T-cell (primary cell): ENCODE measurements around the gene PINLYP. TPM values are rescaled to one million over a fixed set of nuclear protein-coding genes. Genes with fewer than 3 reads are reported as not detected.

ENCODE experiments used
- ATAC-seq, 4 experiments: fragments of 200-7000 bp in 3 of 4; fragments of 150-1000 bp in 1 of 4; cut with Tn5 transposase; replicated peaks in 1 of 4; 1 replicate in 3 of 4; 2 replicates in 1 of 4; pipeline ENCODE4 v1.10.0; 2021; ENCODE audit warnings: moderate library complexity in 3 of 4, mild to moderate bottlenecking in 2 of 4, moderate number of reproducible peaks in 1 of 4
- CTCF ChIA-PET, 2 donors: fragments of 300-600 bp; sonication (Branson Sonifier 250); formaldehyde crosslinking; loops; one replicate each; lab custom pipeline; 2022; ENCODE audit warnings: antibody characterized with exemption in 2 of 2; lab: Charles Lee
- POLR2A ChIA-PET, 2 donors: fragments of 300-600 bp; sonication (Branson Sonifier 250); formaldehyde crosslinking; loops; one replicate each; lab custom pipeline; 2022; ENCODE audit warnings: antibody characterized with exemption in 2 of 2; lab: Charles Lee
- DNase-seq, 35 experiments: peaks; one replicate each; pipeline versions ENCODE4 v3.0.0 to v3.0.0-alpha.2; 2013 to 2023
- H3K27ac ChIP-seq: one replicate; pipeline ENCODE4 v1.5.1; 2013; ENCODE audit warnings: low read length
- H3K27me3 ChIP-seq, 2 experiments: replicated peaks in 1 of 2; 1 replicate in 1 of 2; 2 replicates in 1 of 2; pipeline versions ENCODE4 v1.6.1 to v1.7.0; 2013; ENCODE audit warnings: low read length in 1 of 2, mixed read lengths in 1 of 2; ENCODE audit not compliant: control insufficient read depth in 2 of 2, insufficient read depth in 2 of 2; ENCODE audit errors: extremely low read depth in 1 of 2
- H3K36me3 ChIP-seq, 2 donors: 1 replicate in 1 of 2; 2 replicates in 1 of 2; pipeline versions ENCODE4 v1.6.1 to v1.7.0; 2013; ENCODE audit warnings: low read length in 1 of 2; ENCODE audit not compliant: control insufficient read depth in 2 of 2, insufficient read depth in 1 of 2; ENCODE audit errors: extremely low read depth in 1 of 2
- H3K4me1 ChIP-seq, 2 experiments: 1 replicate in 1 of 2; 2 replicates in 1 of 2; pipeline versions ENCODE4 v1.6.1 to v1.7.0; 2013; ENCODE audit warnings: low read length in 2 of 2, mixed read lengths in 1 of 2; ENCODE audit not compliant: insufficient read depth in 2 of 2, control insufficient read depth in 1 of 2; ENCODE audit errors: extremely low read depth in 1 of 2
- H3K4me3 ChIP-seq, 2 donors: 1 replicate in 1 of 2; 2 replicates in 1 of 2; pipeline versions ENCODE4 v1.5.1 to v1.7.0; 2013; ENCODE audit warnings: mild to moderate bottlenecking in 2 of 2, low read length in 1 of 2, moderate library complexity in 1 of 2; ENCODE audit not compliant: control insufficient read depth in 1 of 2; ENCODE audit errors: extremely low read depth in 1 of 2
- H3K9me3 ChIP-seq: 2 replicates; pipeline ENCODE4 v1.7.0; 2013
- H3K27ac Mint-ChIP-seq, 2 donors: one replicate each; pipeline ENCODE4 v1.8.0; 2020 to 2021; ENCODE audit warnings: mild to moderate bottlenecking in 2 of 2, mixed read lengths in 2 of 2
- H3K27me3 Mint-ChIP-seq, 2 donors: one replicate each; pipeline ENCODE4 v1.8.0; 2021 to 2022; ENCODE audit warnings: mixed read lengths in 2 of 2
- H3K36me3 Mint-ChIP-seq: one replicate; pipeline ENCODE4 v1.8.0; 2021; ENCODE audit warnings: mixed read lengths
- H3K4me1 Mint-ChIP-seq, 3 donors: one replicate each; pipeline ENCODE4 v1.8.0; 2020 to 2022; ENCODE audit warnings: mixed read lengths in 3 of 3, mild to moderate bottlenecking in 1 of 3
- H3K4me3 Mint-ChIP-seq, 3 donors: one replicate each; pipeline ENCODE4 v1.8.0; 2020 to 2022; ENCODE audit warnings: mild to moderate bottlenecking in 3 of 3, mixed read lengths in 3 of 3, moderate library complexity in 3 of 3
- H3K9me3 Mint-ChIP-seq, 3 donors: one replicate each; pipeline ENCODE4 v1.8.0; 2020 to 2022; ENCODE audit warnings: mixed read lengths in 3 of 3
- WGBS: methylation state at CpG from one replicate; pipeline ENCODE4 v1.1.5; 2013; ENCODE audit warnings: missing lambda C conversion rate; ENCODE audit not compliant: insufficient coverage; 5-methylcytosine and 5-hydroxymethylcytosine counted together
- total RNA-seq, 35 experiments: library from RNA in 6 of 35; stranded (reverse) in 6 of 35; fragments of 120-200 nt in 1 of 35; gene quantifications; one replicate each; pipeline versions ENCODE4 v1.2.1 to v1.2.4 and lab custom pipeline; 2013 to 2026

Gene PINLYP
- total RNA-seq, 5 donors from 2014 or later (not counting 1 experiment from before 2014, with no cell fraction given) = 0.28 to 2.5 (median 1.5) TPM

DNA sequence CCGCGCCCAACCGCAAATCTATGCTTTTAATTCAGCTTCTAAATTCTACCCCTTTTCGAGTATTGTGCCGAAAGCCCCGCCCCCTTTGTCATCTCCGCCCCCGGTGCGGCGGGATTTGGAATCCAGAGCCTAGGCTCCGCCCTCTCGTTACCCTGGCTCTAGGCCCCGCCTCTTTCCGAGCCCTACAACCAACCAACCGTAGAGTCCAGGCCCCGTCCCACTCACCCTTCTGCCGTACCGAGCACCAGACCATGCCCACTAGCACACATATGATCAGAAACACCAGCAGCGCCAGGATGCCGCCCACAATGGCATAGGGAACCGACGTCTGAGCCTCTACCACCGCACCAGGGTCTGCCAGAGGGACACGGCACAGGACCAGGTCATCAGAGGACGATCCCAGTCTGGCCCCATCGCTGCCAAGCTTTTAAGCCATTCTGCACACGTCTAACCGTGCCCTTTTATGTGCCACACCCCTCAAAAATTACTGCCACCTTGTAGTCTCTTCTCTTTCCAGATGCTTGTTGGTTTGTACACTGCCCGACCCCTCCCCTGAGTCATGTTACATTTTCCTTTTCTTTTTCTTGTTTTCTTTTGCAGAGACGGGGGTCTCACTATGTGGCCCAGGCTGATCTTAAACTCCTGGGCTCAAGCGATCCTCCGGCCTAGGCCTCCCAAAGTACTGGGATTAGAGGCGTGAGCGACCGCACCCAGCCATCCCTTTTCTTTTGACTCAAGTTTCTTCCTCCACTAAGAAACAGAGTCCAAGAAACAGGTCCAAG lies 48.5 kb downstream of the PINLYP start:
- H3K36me3 Mint-ChIP-seq = no peaks in the 10 kb centered on the region
- Histone ChIP-seq H3K4me3 (no peak overlapping the region), H3K36me3 (no peaks in the 10 kb centered on the region), H3K27ac (no peak overlapping the region), H3K4me1 (peaks cover 2 to 28% of the 10 kb centered on the region in 2 experiments), H3K9me3 (no peaks in the 10 kb centered on the region), H3K27me3 (peaks cover 0 to 24% of the 10 kb centered on the region in 2 experiments)
- H3K4me1 Mint-ChIP-seq = peaks cover 26 to 37% (median 33%) of the 10 kb centered on the region in 3 donors
- POLR2A ChIA-PET = no interaction called here
- ATAC-seq = no peak
- peaks cover 0 to 4% of the 10 kb centered on the region in 2 donors for H3K27me3 Mint-ChIP-seq
- whole genome bisulfite sequencing = 95% methylated on average over 30 of the region's 35 CpGs
- no peaks in the 10 kb centered on the region for H3K9me3 Mint-ChIP-seq
- H3K27ac Mint-ChIP-seq = no peak overlapping the region
- H3K4me3 Mint-ChIP-seq = no peak overlapping the region
- no peak for DNase-seq
- CTCF ChIA-PET = interaction anchor here in 1 of 2 donors (0.5 kb wide), 2 partner anchors 50 to 192 kb away, joined by 3 to 4 read pairs; no protein-coding TSS in a partner anchor

DNA sequence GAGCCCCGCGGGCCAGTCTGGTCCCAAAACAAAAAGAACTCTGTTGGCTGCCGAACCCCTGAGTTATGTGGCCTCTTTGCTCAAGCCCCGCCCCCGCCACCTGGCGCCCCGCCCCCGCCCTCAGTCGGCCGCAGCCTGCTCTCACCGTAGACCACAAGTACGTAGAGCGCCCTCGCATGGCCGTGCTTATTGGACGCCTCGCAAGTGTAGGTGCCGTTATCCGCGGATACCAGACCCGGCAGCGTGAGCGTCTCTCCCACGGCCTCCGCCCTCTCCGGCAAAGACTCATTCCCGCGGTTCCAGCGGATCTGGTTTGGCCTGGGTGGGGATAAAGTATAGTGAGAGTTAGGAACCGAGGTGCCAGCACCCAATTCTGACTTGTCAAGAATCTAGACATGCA lies 49.3 kb downstream of the PINLYP start:
- ATAC-seq (peak; percentile 72 to 85 (median 76)), DNase-seq (peak; percentile 65 to 92 (median 85))
- Histone ChIP-seq H3K27ac (no peak overlapping the region), H3K27me3 (peaks cover 0 to 24% of the 10 kb centered on the region in 2 experiments), H3K4me3 (peak overlapping the region in 1 of 2 donors; percentile 20), H3K9me3 (no peaks in the 10 kb centered on the region), H3K4me1 (peaks cover 2 to 26% of the 10 kb centered on the region in 2 experiments), H3K36me3 (no peaks in the 10 kb centered on the region)
- WGBS = 5% methylated on average over 17 of the region's 30 CpGs
- peaks cover 25 to 32% (median 29%) of the 10 kb centered on the region in 3 donors for H3K4me1 Mint-ChIP-seq
- CTCF ChIA-PET = no interaction called here
- H3K27me3 Mint-ChIP-seq = peaks cover 0 to 4% of the 10 kb centered on the region in 2 donors
- H3K9me3 Mint-ChIP-seq = no peaks in the 10 kb centered on the region
- POLR2A ChIA-PET = no interaction called here
- no peaks in the 10 kb centered on the region for H3K36me3 Mint-ChIP-seq
- H3K27ac Mint-ChIP-seq = no peak overlapping the region
- H3K4me3 Mint-ChIP-seq = peak overlapping the region in 1 of 3 donors; percentile 32

DNA sequence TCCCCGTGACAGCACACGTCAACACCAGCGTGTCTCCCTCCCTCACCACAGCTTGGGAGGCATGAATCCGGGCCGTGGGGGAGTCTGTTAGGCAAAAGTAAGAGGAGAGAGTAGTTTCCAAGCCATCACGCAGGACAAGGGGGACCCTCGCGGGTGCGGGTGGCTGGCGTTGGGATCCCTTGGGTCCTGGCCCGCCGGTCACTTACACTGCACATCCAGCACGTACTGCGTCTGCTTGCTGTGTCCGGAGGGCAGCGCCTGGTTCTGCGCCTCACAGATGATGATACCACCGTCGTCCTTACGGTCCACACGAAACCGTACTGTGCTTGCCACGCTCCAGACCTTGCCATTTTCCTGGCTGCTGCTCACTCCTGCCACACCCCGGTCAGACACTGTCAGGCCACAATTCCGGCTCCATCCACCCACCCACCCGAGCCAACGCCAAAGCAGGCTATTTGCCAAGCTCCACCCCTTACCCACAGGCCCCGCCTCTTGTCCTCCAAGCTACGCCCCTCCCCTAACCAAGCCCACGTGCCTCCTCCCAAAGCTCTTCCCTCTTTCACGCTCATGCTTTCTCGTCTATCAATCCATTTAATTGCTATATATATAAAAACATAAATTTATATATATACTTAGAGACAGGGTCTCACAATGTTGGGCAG lies 50.4 kb downstream of the PINLYP start:
- H3K36me3 Mint-ChIP-seq = no peaks in the 10 kb centered on the region
- H3K27ac Mint-ChIP-seq = peak overlapping the region in 1 of 2 donors; percentile 15
- H3K4me3 Mint-ChIP-seq = no peak overlapping the region
- H3K4me1 ChIP-seq = peaks cover 0 to 16% of the 10 kb centered on the region in 2 experiments
- H3K4me3 ChIP-seq = no peak overlapping the region
- H3K27me3 Mint-ChIP-seq = peaks cover 0 to 4% of the 10 kb centered on the region in 2 donors
- CTCF ChIA-PET = interaction anchor here in 1 of 2 donors (0.5 kb wide), 1 partner anchor 44 kb away, joined by 4 read pairs; the partner anchor contains the start of gene PLAUR
- no peak for ATAC-seq
- H3K4me1 Mint-ChIP-seq = peaks cover 16 to 21% (median 18%) of the 10 kb centered on the region in 3 donors
- H3K9me3 Mint-ChIP-seq = no peaks in the 10 kb centered on the region
- H3K9me3 ChIP-seq = no peaks in the 10 kb centered on the region
- no peak overlapping the region for H3K27ac ChIP-seq
- WGBS = 80% methylated on average over 22 of the region's 32 CpGs
- DNase-seq = peak in 1 of 35 experiments; percentile 31
- H3K36me3 ChIP-seq = no peaks in the 10 kb centered on the region
- H3K27me3 ChIP-seq = peaks cover 0 to 24% of the 10 kb centered on the region in 2 experiments
- POLR2A ChIA-PET = no interaction called here

DNA sequence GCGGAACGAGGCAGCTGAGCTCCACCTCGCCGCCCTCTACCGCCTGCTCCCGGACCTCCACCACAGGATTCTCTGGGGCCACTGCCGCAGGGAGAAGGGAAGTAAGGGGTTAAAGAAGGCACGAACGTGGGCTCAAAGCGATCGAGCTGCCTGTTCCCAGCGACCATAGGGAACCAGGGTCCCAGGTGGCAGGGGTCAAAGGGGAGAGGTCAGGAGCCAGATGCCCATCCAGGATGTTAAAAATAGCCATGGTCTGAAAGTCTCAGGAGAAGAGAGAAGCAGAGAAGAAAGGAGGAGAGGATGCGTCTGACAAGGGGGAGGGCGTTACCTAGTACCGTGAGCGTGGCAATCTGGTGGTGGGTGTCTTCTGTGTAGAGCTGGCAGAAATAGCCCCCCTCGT lies 51.2 kb downstream of the PINLYP start:
- Histone ChIP-seq H3K4me3 (no peak overlapping the region), H3K27ac (no peak overlapping the region), H3K9me3 (no peaks in the 10 kb centered on the region), H3K36me3 (no peaks in the 10 kb centered on the region), H3K4me1 (peaks cover 0 to 16% of the 10 kb centered on the region in 2 experiments), H3K27me3 (peaks cover 0 to 24% of the 10 kb centered on the region in 2 experiments)
- Mint-ChIP-seq H3K27me3 (peaks cover under 1 to 4% of the 10 kb centered on the region in 2 donors), H3K4me3 (no peak overlapping the region), H3K27ac (no peak overlapping the region), H3K36me3 (no peaks in the 10 kb centered on the region), H3K4me1 (peaks cover 14 to 18% (median 14%) of the 10 kb centered on the region in 3 donors), H3K9me3 (no peaks in the 10 kb centered on the region)
- ChIA-PET POLR2A (no interaction called here), CTCF (interaction anchor here in 1 of 2 donors (0.5 kb wide), 1 partner anchor 43 kb away, joined by 4 read pairs; the partner anchor contains the start of gene PLAUR)
- 35% methylated on average over 9 of the region's 17 CpGs for WGBS
- no peak for DNase-seq
- no peak for ATAC-seq

DNA sequence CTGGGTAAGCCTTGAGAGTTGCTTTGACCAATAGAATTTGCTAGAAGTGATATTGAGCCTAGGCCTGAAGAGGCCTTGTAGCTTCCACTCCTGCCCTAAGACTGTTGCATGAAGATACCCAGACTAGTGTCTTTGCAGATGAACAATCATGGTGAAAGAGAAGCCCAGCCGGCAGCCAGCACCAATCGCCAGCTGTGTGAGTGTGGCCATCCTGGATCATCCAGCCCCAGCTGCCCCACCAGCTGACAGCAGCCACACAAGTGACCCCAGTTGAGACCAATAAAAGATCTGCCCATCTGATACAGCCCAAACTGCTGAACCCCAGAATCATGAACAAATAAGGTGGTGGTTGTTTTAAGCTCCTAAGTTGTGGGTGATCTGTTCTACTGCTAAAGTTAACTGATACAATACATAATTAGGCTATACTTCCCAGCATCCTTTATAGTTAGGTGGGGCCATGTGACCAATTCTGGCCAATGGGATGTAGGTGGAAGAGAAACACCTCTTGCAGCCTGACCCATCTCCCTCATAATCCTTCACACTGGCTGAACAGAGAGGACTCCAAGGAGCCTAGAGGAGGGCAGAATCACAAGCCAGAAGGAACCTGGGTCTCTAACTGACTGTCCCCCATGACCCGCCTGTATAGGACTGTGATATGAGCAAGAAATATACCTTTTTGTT lies 53.2 kb downstream of the PINLYP start:
- Mint-ChIP-seq H3K36me3 (no peaks in the 10 kb centered on the region), H3K27me3 (peaks cover 4 to 9% of the 10 kb centered on the region in 2 donors), H3K4me3 (no peak overlapping the region), H3K27ac (no peak overlapping the region), H3K4me1 (peaks cover 13 to 18% (median 14%) of the 10 kb centered on the region in 3 donors), H3K9me3 (no peaks in the 10 kb centered on the region)
- no peaks in the 10 kb centered on the region for H3K9me3 ChIP-seq
- no CpG with 5 or more reads among the region's 3 CpGs for WGBS
- no peak for DNase-seq
- H3K4me1 ChIP-seq = peaks cover 0 to 16% of the 10 kb centered on the region in 2 experiments
- no peak overlapping the region for H3K27ac ChIP-seq
- CTCF ChIA-PET = no interaction called here
- H3K27me3 ChIP-seq = peaks cover 0 to 32% of the 10 kb centered on the region in 2 experiments
- ATAC-seq = no peak
- no peaks in the 10 kb centered on the region for H3K36me3 ChIP-seq
- POLR2A ChIA-PET = no interaction called here
- H3K4me3 ChIP-seq = no peak overlapping the region

DNA sequence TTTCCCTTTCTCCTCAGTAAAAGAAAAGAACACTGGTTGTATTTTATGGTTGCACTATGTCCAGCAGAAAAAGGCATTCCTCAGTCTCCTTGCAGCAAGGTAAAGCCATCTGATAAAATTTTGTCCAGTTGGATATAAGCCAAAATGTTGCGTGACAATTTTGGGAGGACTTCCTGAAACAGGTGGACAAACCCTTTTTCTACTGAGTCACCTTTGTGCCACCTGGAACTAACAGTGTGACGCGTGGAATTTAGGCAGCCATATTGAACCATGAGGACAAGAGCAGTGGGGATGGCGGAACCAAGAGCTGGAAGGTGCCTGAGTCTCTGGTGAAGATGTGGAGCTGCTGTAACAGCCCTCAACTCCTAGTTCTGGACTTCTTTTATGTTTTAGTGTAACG lies 55.9 kb downstream of the PINLYP start:
- H3K4me1 ChIP-seq = peaks cover 0 to 5% of the 10 kb centered on the region in 2 experiments
- ChIA-PET POLR2A (no interaction called here), CTCF (no interaction called here)
- no peak for ATAC-seq
- no peak overlapping the region for H3K4me3 Mint-ChIP-seq
- H3K27me3 Mint-ChIP-seq = peaks cover 4 to 14% of the 10 kb centered on the region in 2 donors
- H3K36me3 Mint-ChIP-seq = no peaks in the 10 kb centered on the region
- DNase-seq = no peak
- H3K9me3 Mint-ChIP-seq = no peaks in the 10 kb centered on the region
- no peaks in the 10 kb centered on the region for H3K36me3 ChIP-seq
- no peak overlapping the region for H3K4me3 ChIP-seq
- peaks cover 0 to 3% (median 0%) of the 10 kb centered on the region in 3 donors for H3K4me1 Mint-ChIP-seq
- no peak overlapping the region for H3K27ac ChIP-seq
- no peaks in the 10 kb centered on the region for H3K9me3 ChIP-seq
- peaks cover 0 to 46% of the 10 kb centered on the region in 2 experiments for H3K27me3 ChIP-seq
- H3K27ac Mint-ChIP-seq = no peak overlapping the region
- 100% methylated on average over 3 of the region's 5 CpGs for WGBS
